GM18526 (cell line): ENCODE measurements around the gene ADSS1.

Experiments used
- POLR2A ChIP-seq: IDR thresholded peaks from 3 replicates; pipeline ENCODE4 v1.6.1; 2011; ENCODE audit not compliant: insufficient read length; ENCODE audit errors: extremely low read depth

Gene ADSS1

GRCh38 chr14:104730487-104730886 lies 6.5 kb downstream of the ADSS1 start:
- no peak for TF ChIP-seq POLR2A

- TF ChIP-seq POLR2A: no peak
Observed at GRCh38 chr14:104731320-104732294, 7.6 kb downstream of the ADSS1 start.

- no peak for TF ChIP-seq POLR2A
Observed at GRCh38 chr14:104732355-104732804, 8.4 kb downstream of the ADSS1 start.

GRCh38 chr14:104732931-104733681 lies 9.1 kb downstream of the ADSS1 start:
- no peak for TF ChIP-seq POLR2A

- TF ChIP-seq POLR2A: no peak
Observed at GRCh38 chr14:104734051-104734587, 10.1 kb downstream of the ADSS1 start.

GRCh38 chr14:104734601-104734990 lies 10.6 kb downstream of the ADSS1 start:
- no peak for TF ChIP-seq POLR2A

- no peak for TF ChIP-seq POLR2A
Observed at GRCh38 chr14:104734991-104735779, 11.2 kb downstream of the ADSS1 start.

- no peak for TF ChIP-seq POLR2A
Observed at GRCh38 chr14:104735830-104736642, 12.0 kb downstream of the ADSS1 start.

GRCh38 chr14:104738375-104739019 lies 14.5 kb downstream of the ADSS1 start:
- TF ChIP-seq POLR2A: no peak

GRCh38 chr14:104739026-104739425 lies 15.0 kb downstream of the ADSS1 start:
- no peak for TF ChIP-seq POLR2A

- no peak for TF ChIP-seq POLR2A
Observed at GRCh38 chr14:104739546-104740516, 15.8 kb downstream of the ADSS1 start.

- no peak for TF ChIP-seq POLR2A
Observed at GRCh38 chr14:104741108-104741802, 17.2 kb downstream of the ADSS1 start.
